ENCODE results near the gene LTB. TPM values are rescaled to one million over a fixed set of nuclear protein-coding genes. Genes with fewer than 3 reads are reported as not detected.

Gene LTB
- polyA plus RNA-seq, 1 of the 3 experiments (the other 2 are of a cell fraction): 0.10 TPM

- CTCF ChIA-PET: interaction anchor here (3.0 kb wide), 1 partner anchor 67 kb away, joined by 12 read pairs; no protein-coding TSS in a partner anchor
- peaks cover 43% of the 10 kb centered on the region for H4K20me1 ChIP-seq (ENCODE audit: insufficient read depth)
These were observed 51.6 kb downstream of the LTB start for GRCh38 chr6:31530659-31531058.

More at GRCh38 chr6:31530659-31531058, 51.6 kb downstream of the LTB start:
- H2AFZ ChIP-seq (ENCODE audit: low read depth): no peak overlapping the region
- H3K4me1 ChIP-seq (ENCODE audit: control insufficient read depth in 1 of 2, insufficient read depth in 2 of 2, low read depth in 1 of 2, low read length in 1 of 2): peaks cover 0 to 11% of the 10 kb centered on the region in 2 experiments; a peak in 2 of 4 replicates
- H3K27me3 ChIP-seq (ENCODE audit: insufficient read depth): no peaks in the 10 kb centered on the region
- no peak overlapping the region for H3K9ac ChIP-seq
- no peaks in the 10 kb centered on the region for H3K9me3 ChIP-seq
- no peak overlapping the region for H3K4me2 ChIP-seq
- peaks cover 28% of the 10 kb centered on the region for H3F3A ChIP-seq (replicated peaks; ENCODE audit: insufficient read depth)
- POLR2A ChIA-PET: interaction anchor here (1.4 kb wide), 1 partner anchor 11 kb away, joined by 12 read pairs; the partner anchor contains the start of gene DDX39B
- H3K27ac ChIP-seq (ENCODE audit: low read depth in 2 of 2, low read length in 1 of 2): no peak overlapping the region
- peaks cover 15% of the 10 kb centered on the region; the same call in 1 of the 2 replicates for H3K79me2 ChIP-seq (ENCODE audit: insufficient read depth)
- no peak for DNase-seq
- no peak overlapping the region for H3K4me3 ChIP-seq (ENCODE audit: low read depth in 2 of 2, low read length in 1 of 2)
- TF ChIP-seq CHD2 (IDR thresholded peaks at IDR 0.05; ENCODE audit: low read length, partially characterized antibody): no peak
- no peak for TF ChIP-seq ZBTB33 (IDR thresholded peaks at IDR 0.05; ENCODE audit: borderline replicate concordance, low read depth)
- TF ChIP-seq RXRA (IDR thresholded peaks at IDR 0.05; ENCODE audit: borderline replicate concordance, low read depth): no peak
- no peak for TF ChIP-seq SMC3 (IDR thresholded peaks at IDR 0.05; ENCODE audit: low read depth, low read length)
- no peak for TF ChIP-seq RAD21 (IDR thresholded peaks at IDR 0.05; ENCODE audit: low read length)
- no peak for TF ChIP-seq JUND (IDR thresholded peaks at IDR 0.05)
- TF ChIP-seq NFIC (IDR thresholded peaks at IDR 0.05; ENCODE audit: borderline replicate concordance): no peak
- TF ChIP-seq YY1 (IDR thresholded peaks at IDR 0.05; ENCODE audit: low read depth): no peak
- TF ChIP-seq EZH2phosphoT487 (IDR thresholded peaks at IDR 0.05; ENCODE audit: borderline replicate concordance, low read depth): no peak
- no peak for TF ChIP-seq FOXJ3 (CRISPR knock-in tag; IDR thresholded peaks at IDR 0.05)
- no peak for TF ChIP-seq TAF1 (IDR thresholded peaks at IDR 0.05; ENCODE audit: borderline replicate concordance, low read depth, low read length)
- no peak; the same call in 1 of the 2 replicates for TF ChIP-seq CTCF (IDR thresholded peaks at IDR 0.05)
- no peak for TF ChIP-seq FOXM1 (IDR thresholded peaks at IDR 0.05; ENCODE audit: low read depth)
- no peak for TF ChIP-seq MXI1 (IDR thresholded peaks at IDR 0.05; ENCODE audit: low read depth, low read length)
- no peak for TF ChIP-seq SIN3A (IDR thresholded peaks at IDR 0.05; ENCODE audit: borderline replicate concordance, low read depth, low read length)
- TF ChIP-seq MEF2A (IDR thresholded peaks at IDR 0.05; ENCODE audit: borderline replicate concordance, low read depth): no peak
- no peak for TF ChIP-seq USF2 (IDR thresholded peaks at IDR 0.05; ENCODE audit: borderline replicate concordance, low read depth, low read length)
- TF ChIP-seq PBX3 (IDR thresholded peaks at IDR 0.05): no peak
- no peak for TF ChIP-seq POLR2AphosphoS5 (IDR thresholded peaks at IDR 0.05; ENCODE audit: low read depth, low read length)
- no peak for TF ChIP-seq IRF3 (IDR thresholded peaks at IDR 0.05; ENCODE audit: low read depth, low read length)
- H3K9me2 ChIP-seq: no peaks in the 10 kb centered on the region
- peaks cover 52 to 61% of the 10 kb centered on the region in 2 experiments for H3K36me3 ChIP-seq (replicated peaks in 1 of 2; ENCODE audit: control insufficient read depth in 1 of 2, insufficient read depth in 2 of 2, low read length in 1 of 2)
- 84% methylated on average over 5 of the region's 6 CpGs for WGBS (ENCODE audit: low lambda C conversion rate)
